ENCODE data around the gene DUOXA1.

DNA sequence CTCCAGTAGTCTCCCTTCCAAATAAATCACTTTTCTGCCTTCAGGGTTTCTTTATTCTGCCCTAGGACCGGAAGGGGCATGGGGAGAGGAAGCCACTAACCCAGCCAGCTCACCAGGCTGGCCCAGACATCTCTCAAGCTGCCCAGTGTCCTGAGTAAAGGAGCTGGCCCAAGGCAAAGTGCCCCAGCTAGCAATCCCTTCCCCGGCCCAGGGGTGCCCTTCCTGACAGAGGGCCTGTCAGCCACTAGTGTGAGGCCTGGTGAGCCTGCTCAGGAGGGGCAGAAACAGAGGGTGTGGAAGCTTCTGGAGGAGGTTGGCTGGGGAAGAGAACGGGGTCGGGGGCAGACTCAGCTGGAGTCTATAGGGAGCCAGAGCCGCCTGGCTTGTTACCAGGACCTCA, 35.9 kb upstream of the DUOXA1 start:
- TF ChIP-seq, protein P1, sequence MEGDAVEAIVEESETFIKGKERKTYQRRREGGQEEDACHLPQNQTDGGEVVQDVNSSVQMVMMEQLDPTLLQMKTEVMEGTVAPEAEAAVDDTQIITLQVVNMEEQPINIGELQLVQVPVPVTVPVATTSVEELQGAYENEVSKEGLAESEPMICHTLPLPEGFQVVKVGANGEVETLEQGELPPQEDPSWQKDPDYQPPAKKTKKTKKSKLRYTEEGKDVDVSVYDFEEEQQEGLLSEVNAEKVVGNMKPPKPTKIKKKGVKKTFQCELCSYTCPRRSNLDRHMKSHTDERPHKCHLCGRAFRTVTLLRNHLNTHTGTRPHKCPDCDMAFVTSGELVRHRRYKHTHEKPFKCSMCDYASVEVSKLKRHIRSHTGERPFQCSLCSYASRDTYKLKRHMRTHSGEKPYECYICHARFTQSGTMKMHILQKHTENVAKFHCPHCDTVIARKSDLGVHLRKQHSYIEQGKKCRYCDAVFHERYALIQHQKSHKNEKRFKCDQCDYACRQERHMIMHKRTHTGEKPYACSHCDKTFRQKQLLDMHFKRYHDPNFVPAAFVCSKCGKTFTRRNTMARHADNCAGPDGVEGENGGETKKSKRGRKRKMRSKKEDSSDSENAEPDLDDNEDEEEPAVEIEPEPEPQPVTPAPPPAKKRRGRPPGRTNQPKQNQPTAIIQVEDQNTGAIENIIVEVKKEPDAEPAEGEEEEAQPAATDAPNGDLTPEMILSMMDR (conservative IDR thresholded peaks at IDR 0.05 in 1 of 2, IDR thresholded peaks at IDR 0.05 in 1 of 2; ENCODE audit: low read depth in 1 of 2, low read length in 2 of 2): no peak
- no peak for TF ChIP-seq EZH2 (IDR thresholded peaks at IDR 0.05; ENCODE audit: low read length, missing control alignments)
